Ascending aorta (tissue), 2 donors: ENCODE data around the gene STIL. TPM values are rescaled to one million over a fixed set of nuclear protein-coding genes. Genes with fewer than 3 reads are reported as not detected.
A peak's percentile ranks its signal among the peaks of the same experiment; 100 is the strongest.
"Not testable (repeated sequence)": the region's sequence is repeated elsewhere in the genome, so short reads cannot be mapped to it uniquely, and the experiment has no call there.

Source experiments
- DNase-seq, 2 donors: peaks; one replicate each; pipeline ENCODE4 v3.0.0-alpha.2; 2019; ENCODE audit warnings: low spot score in 2 of 2
- H3K27ac ChIP-seq, 2 donors: fragments of 200-600 bp; sonication (generic); one replicate each; pipeline ENCODE4 v1.5.1; 2016 to 2017; ENCODE audit warnings: mild to moderate bottlenecking in 1 of 2
- H3K27me3 ChIP-seq: fragments of 200-600 bp; sonication (generic); one replicate; pipeline ENCODE4 v1.5.1; 2017
- H3K36me3 ChIP-seq, 2 donors: fragments of 200-600 bp; sonication (generic); one replicate each; pipeline ENCODE4 v1.5.1; 2016
- H3K4me1 ChIP-seq, 2 donors: fragments of 200-600 bp; sonication (generic); one replicate each; pipeline ENCODE4 v1.5.1; 2016 to 2017; ENCODE audit warnings: mild to moderate bottlenecking in 1 of 2
- H3K4me3 ChIP-seq, 2 donors: fragments of 200-600 bp; sonication (generic); one replicate each; pipeline ENCODE4 v1.5.1; 2016 to 2017; ENCODE audit warnings: mild to moderate bottlenecking in 1 of 2
- H3K9me3 ChIP-seq, 2 donors: fragments of 200-600 bp; sonication (generic); one replicate each; pipeline ENCODE4 v1.5.1; 2016
- intact Hi-C: fragments of 100-400 bp; cut with DNase I; formaldehyde crosslinking; loops from one replicate; pipeline ENCODE4 v1.15.1; 2023
- total RNA-seq: library from RNA; depleted of rRNA; stranded (reverse); fragments of >200 nt; gene quantifications from one replicate; pipeline ENCODE4 v1.1.0, GENCODE V29; 2016
- TF ChIP-seq, protein P1 (sequence below), 3 experiments: fragments of 200-600 bp in 2 of 3; fragments of 450-650 bp in 1 of 3; sonication (generic) in 2 of 3; IDR thresholded peaks; one replicate each; pipeline ENCODE4 v1.5.1; 2016 to 2019; ENCODE audit warnings: antibody characterized with exemption in 3 of 3, mild to moderate bottlenecking in 1 of 3, moderate library complexity in 1 of 3

STIL gene
- total RNA-seq, 1 donor from 2014 or later: 0.11 TPM

DNA sequence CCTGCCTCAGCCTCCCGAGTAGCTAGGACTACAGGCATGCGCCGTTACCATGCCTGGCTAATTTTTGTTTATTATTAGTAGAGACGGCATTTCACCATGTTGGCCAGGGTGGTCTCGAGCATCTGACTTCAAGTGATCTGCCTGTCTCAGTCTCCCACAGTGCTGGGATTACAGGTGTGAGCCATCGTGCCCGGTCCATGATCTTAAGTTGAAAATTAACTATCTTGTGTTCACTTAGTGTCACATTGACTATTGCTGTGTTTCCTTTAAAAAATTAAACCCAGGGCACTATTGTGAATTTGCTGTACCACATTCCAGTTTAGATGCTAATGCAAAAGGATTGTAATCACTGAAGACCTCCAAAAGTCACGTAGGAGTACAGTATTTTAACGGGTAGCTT, 33.8 kb upstream of the STIL start:
- TF ChIP-seq, protein P1, sequence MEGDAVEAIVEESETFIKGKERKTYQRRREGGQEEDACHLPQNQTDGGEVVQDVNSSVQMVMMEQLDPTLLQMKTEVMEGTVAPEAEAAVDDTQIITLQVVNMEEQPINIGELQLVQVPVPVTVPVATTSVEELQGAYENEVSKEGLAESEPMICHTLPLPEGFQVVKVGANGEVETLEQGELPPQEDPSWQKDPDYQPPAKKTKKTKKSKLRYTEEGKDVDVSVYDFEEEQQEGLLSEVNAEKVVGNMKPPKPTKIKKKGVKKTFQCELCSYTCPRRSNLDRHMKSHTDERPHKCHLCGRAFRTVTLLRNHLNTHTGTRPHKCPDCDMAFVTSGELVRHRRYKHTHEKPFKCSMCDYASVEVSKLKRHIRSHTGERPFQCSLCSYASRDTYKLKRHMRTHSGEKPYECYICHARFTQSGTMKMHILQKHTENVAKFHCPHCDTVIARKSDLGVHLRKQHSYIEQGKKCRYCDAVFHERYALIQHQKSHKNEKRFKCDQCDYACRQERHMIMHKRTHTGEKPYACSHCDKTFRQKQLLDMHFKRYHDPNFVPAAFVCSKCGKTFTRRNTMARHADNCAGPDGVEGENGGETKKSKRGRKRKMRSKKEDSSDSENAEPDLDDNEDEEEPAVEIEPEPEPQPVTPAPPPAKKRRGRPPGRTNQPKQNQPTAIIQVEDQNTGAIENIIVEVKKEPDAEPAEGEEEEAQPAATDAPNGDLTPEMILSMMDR (IDR thresholded peaks at IDR 0.05): no peak
- intact Hi-C loops: no loop called here
- no peak overlapping the region for H3K4me3 ChIP-seq

DNA sequence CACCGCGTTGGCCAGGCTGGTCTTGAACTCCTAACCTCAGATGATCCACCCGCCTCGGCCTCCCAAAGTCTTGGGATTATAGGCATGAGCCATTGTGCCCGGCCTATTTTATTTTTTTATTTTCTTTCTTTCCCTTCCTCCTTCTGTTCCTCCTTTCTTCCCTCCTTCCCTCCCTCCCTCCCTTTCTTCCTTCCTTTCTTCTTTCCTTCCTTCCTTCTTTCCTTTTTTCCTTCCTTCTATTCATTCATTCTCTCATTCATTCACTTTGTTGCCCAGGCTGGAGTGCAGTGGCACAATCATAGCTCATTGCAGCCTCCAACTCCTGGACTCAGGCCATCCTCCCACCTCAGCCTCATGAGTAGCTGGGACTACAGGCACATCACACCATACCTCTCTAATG, 33.0 kb upstream of the STIL start:
- H3K9me3 ChIP-seq, H3K4me3 ChIP-seq, DNase-seq, H3K27ac ChIP-seq, intact Hi-C loops, H3K4me1 ChIP-seq, H3K27me3 ChIP-seq: not testable (repeated sequence)
- peaks cover 3 to 19% of the 10 kb centered on the region in 2 donors for H3K36me3 ChIP-seq

More for the DNA sequence above, 33.8 kb upstream of the STIL start:
- Histone ChIP-seq H3K27ac (no peak overlapping the region), H3K9me3 (no peaks in the 10 kb centered on the region), H3K4me1 (no peaks in the 10 kb centered on the region), H3K36me3 (peaks cover 3 to 19% of the 10 kb centered on the region in 2 donors), H3K27me3 (no peaks in the 10 kb centered on the region)
- no peak for DNase-seq

DNA sequence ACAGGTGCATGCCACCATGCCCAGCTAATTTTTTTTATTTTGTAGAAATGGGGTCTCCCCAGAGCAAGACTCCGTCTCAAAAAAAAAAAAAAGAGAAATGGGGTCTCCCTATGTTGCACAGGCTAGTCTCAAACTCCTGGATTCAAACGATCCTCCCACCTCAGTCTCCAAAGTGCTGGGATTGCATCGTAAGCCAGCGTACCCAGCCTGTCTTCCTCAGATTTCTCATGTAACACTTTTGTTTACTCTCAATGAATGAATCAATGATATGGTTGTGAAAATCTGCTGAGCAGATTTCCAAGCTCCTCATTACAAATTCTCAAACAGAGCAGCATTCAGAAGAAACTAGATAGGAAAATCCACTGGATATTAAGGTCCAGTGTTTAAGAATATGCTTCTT, 26.3 kb upstream of the STIL start:
- Histone ChIP-seq H3K27me3 (no peaks in the 10 kb centered on the region), H3K36me3 (peaks cover 0 to 9% of the 10 kb centered on the region in 2 donors), H3K27ac (no peak overlapping the region), H3K4me1 (peaks cover 2 to 18% of the 10 kb centered on the region in 2 donors), H3K4me3 (no peak overlapping the region), H3K9me3 (no peaks in the 10 kb centered on the region)
- DNase-seq: no peak
- intact Hi-C loops: no loop called here
- TF ChIP-seq, protein P1 (IDR thresholded peaks at IDR 0.05): no peak

DNA sequence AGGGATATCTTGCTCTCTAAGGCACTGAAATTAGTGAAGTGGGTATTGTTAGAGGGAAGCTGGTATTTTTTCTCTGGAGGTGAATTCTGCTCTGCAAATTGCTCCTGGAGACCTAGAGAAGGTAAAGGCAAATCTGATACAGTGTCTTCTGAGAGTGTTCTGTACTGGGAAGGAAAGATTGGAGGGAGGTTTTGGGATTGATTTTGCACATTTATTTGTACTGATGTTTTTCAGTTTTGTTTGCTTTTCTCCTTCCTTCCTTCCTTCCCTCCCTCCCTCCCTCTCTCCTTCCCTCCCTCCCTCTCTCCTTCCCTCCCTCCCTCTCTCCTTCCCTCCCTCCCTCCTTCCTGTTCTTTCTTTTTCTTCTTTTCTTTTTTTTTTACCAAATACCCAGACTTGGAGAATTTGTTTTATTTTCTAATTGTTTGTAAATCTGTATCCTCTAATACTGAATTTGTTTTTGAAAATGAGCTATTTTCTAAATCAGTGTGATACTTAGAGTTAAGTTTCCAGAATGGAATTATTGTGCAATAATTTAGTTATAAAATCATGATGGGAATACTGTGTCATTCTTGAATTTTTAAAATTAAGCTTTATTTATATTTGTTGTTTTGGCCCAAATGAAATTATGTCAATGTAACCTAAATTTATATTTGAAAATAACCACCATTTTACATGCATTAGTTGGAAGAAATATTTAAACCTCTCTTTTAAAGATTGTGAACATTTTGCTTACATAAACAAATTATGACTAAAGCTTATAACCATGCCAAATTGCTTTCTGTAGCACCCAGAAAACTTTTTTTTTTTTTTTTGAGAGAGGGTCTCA, 24.5 kb upstream of the STIL start:
- peaks cover 8 to 24% of the 10 kb centered on the region in 2 donors for H3K4me1 ChIP-seq
- TF ChIP-seq, protein P1 (IDR thresholded peaks at IDR 0.05): no peak
- H3K4me3 ChIP-seq: no peak overlapping the region
- DNase-seq: no peak
- H3K27me3 ChIP-seq: no peaks in the 10 kb centered on the region
- intact Hi-C loops: loop anchor here (10.0 kb wide), 1 partner anchor 724 kb away; the partner anchor contains the start of gene MOB3C
- H3K9me3 ChIP-seq: no peaks in the 10 kb centered on the region
- peaks cover 0 to 3% of the 10 kb centered on the region in 2 donors for H3K36me3 ChIP-seq
- no peak overlapping the region for H3K27ac ChIP-seq

DNA sequence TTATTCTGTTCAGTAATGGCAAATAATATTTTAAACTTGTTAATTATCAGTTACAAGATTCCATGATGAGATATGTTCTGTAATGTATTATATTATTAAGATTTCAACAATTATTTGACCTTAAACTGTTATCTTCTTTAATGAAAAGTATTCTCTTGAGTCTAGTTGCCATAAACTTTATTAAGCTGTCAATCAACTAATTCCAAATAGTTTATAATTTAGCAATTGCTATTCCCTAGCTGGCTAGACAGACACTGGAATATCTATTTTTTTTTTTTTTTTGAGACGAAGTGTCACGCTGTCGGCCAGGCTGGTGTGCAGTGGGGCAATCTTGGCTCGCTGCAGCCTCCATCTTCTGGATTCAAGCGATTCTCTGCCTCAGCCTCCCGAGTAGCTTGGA, 23.4 kb upstream of the STIL start:
- H3K36me3 ChIP-seq: no peaks in the 10 kb centered on the region
- H3K9me3 ChIP-seq: no peaks in the 10 kb centered on the region
- DNase-seq: no peak
- peaks cover 14 to 24% of the 10 kb centered on the region in 2 donors for H3K4me1 ChIP-seq
- intact Hi-C loops: loop anchor here (10.0 kb wide), 1 partner anchor 723 kb away; the partner anchor contains the start of gene MOB3C
- H3K27ac ChIP-seq: no peak overlapping the region
- TF ChIP-seq, protein P1 (IDR thresholded peaks at IDR 0.05): no peak
- no peak overlapping the region for H3K4me3 ChIP-seq
- no peaks in the 10 kb centered on the region for H3K27me3 ChIP-seq

DNA sequence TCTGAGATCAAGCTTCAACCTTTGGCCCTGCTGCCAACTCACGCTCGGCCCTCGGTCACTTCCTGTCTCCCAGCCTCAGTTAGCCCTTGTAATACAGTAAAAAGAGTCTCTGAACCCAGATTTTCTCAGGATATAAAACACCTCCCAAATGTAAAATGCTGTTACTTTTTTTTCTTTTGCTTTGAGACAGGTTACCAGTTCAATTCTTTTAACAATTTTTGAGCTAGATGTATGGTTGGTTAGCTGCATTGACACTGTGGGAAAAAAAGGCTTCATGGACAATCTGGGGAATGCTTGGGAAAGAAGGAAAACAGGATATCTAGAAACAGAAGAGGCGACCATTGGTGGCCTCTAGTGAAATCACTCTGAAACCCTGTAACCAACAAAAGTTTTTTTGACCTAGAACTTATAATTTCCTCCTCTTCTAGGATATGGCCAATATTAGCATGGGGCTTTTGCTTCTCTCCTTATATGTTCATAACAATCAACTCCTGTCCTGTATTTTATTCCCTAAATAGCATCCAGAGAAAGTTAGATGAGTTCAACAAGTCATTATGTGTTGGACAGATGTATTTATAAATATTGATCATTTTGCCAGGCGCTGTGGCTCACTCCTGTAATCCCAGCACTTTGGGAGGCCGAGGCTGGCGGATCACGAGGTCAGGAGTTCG, 21.0 kb upstream of the STIL start:
- intact Hi-C loops: loop anchor here (1.0 to 10.0 kb wide), 5 partner anchors 21 to 720 kb away; partner anchors contain the start of genes CYP4X1, FOXD2, MOB3C and PDZK1IP1
- no peaks in the 10 kb centered on the region for H3K9me3 ChIP-seq

More for the DNA sequence above, 21.0 kb upstream of the STIL start:
- Histone ChIP-seq H3K27ac (peak overlapping the region; percentile 99 to 100), H3K27me3 (no peaks in the 10 kb centered on the region), H3K4me3 (peak overlapping the region; percentile 93 to 100), H3K4me1 (peaks cover 14 to 24% of the 10 kb centered on the region in 2 donors), H3K36me3 (no peaks in the 10 kb centered on the region)
- DNase-seq: no peak
- TF ChIP-seq, protein P1 (IDR thresholded peaks at IDR 0.05): no peak
